Measurements from ENCODE around the gene KIAA0232. TPM values are rescaled to one million over a fixed set of nuclear protein-coding genes. Genes with fewer than 3 reads are reported as not detected.

Gene KIAA0232
- total and polyA plus RNA-seq, 9 of the 15 experiments (the other 6 are each of a cell fraction or from before 2014, with no cell fraction given), result 3.5 to 17.4 (median 13.0) TPM

GRCh38 chr4:6782147-6782845 lies at the start of gene KIAA0232 (continued):
- TF ChIP-seq TCF7 (IDR thresholded peaks at IDR 0.05; ENCODE audit: borderline replicate concordance), result no peak
- no peak for TF ChIP-seq FOXA3 (CRISPR knock-in tag; conservative IDR thresholded peaks at IDR 0.05 in 1 of 2, IDR thresholded peaks at IDR 0.05 in 1 of 2)
- no peak for TF ChIP-seq ZNF282 (CRISPR knock-in tag; IDR thresholded peaks at IDR 0.05)
- TF ChIP-seq, protein P1, sequence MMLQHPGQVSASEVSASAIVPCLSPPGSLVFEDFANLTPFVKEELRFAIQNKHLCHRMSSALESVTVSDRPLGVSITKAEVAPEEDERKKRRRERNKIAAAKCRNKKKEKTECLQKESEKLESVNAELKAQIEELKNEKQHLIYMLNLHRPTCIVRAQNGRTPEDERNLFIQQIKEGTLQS (IDR thresholded peaks at IDR 0.05), result peak; percentile 28; the same call in 1 of the 2 replicates
- TF ChIP-seq, protein P1 (CRISPR knock-in tag; conservative IDR thresholded peaks at IDR 0.05), result no peak
- TF ChIP-seq NR1H2 (CRISPR knock-in tag; IDR thresholded peaks at IDR 0.05), result no peak
- TF ChIP-seq, protein P2, sequence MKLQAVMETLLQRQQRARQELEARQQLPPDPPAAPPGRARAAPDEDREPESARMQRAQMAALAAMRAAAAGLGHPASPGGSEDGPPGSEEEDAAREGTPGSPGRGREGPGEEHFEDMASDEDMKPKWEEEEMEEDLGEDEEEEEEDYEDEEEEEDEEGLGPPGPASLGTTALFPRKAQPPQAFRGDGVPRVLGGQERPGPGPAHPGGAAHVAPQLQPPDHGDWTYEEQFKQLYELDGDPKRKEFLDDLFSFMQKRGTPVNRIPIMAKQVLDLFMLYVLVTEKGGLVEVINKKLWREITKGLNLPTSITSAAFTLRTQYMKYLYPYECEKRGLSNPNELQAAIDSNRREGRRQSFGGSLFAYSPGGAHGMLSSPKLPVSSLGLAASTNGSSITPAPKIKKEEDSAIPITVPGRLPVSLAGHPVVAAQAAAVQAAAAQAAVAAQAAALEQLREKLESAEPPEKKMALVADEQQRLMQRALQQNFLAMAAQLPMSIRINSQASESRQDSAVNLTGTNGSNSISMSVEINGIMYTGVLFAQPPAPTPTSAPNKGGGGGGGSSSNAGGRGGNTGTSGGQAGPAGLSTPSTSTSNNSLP (IDR thresholded peaks at IDR 0.05; ENCODE audit: borderline replicate concordance, low read depth, low read length), result no peak
- no peak for TF ChIP-seq THRAP3 (IDR thresholded peaks at IDR 0.05; ENCODE audit: borderline replicate concordance)
- no peak for TF ChIP-seq MCM5 (IDR thresholded peaks at IDR 0.05; ENCODE audit: low read depth)
- no peak for TF ChIP-seq HDAC6 (IDR thresholded peaks at IDR 0.05; ENCODE audit: low read depth, low read length)
- no peak for TF ChIP-seq PPARD (CRISPR knock-in tag; IDR thresholded peaks at IDR 0.05)
- TF ChIP-seq CHAMP1 (IDR thresholded peaks at IDR 0.05), result no peak
- no peak for TF ChIP-seq SAFB (IDR thresholded peaks at IDR 0.05; ENCODE audit: borderline replicate concordance, low read depth, low read length)
- TF ChIP-seq ELF2 (CRISPR knock-in tag; IDR thresholded peaks at IDR 0.05), result no peak; the same call in 1 of the 2 replicates
- TF ChIP-seq RNF2 (IDR thresholded peaks at IDR 0.05), result no peak
- no peak for TF ChIP-seq ELF4 (CRISPR knock-in tag; IDR thresholded peaks at IDR 0.05)
- no peak for TF ChIP-seq ZNF12 (CRISPR knock-in tag; IDR thresholded peaks at IDR 0.05)
- TF ChIP-seq ZSCAN32 (CRISPR knock-in tag; IDR thresholded peaks at IDR 0.05), result no peak
- no peak for TF ChIP-seq TAF9B (IDR thresholded peaks at IDR 0.05; ENCODE audit: partially characterized antibody)
- no peak for TF ChIP-seq POLR2AphosphoS2 (IDR thresholded peaks at IDR 0.05; ENCODE audit: low read length)
- TF ChIP-seq, protein P3, sequence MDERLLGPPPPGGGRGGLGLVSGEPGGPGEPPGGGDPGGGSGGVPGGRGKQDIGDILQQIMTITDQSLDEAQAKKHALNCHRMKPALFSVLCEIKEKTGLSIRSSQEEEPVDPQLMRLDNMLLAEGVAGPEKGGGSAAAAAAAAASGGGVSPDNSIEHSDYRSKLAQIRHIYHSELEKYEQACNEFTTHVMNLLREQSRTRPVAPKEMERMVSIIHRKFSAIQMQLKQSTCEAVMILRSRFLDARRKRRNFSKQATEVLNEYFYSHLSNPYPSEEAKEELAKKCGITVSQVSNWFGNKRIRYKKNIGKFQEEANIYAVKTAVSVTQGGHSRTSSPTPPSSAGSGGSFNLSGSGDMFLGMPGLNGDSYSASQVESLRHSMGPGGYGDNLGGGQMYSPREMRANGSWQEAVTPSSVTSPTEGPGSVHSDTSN (CRISPR knock-in tag; IDR thresholded peaks at IDR 0.05; ENCODE audit: low read depth), result no peak
- TF ChIP-seq, protein P3 (tag; conservative IDR thresholded peaks at IDR 0.05; ENCODE audit: low read depth), result no peak

All from K562 (cell line).